Hematopoietic multipotent progenitor cell treated with erythropoietin and hydrocortisone succinate and interleukin-3 and kit ligand, for 6 days (in vitro differentiated cells): ENCODE data around the gene MNT.

Experiments used
- DNase-seq: peaks from one replicate; pipeline ENCODE4 v3.0.0-alpha.2; 2015

MNT gene

DNA sequence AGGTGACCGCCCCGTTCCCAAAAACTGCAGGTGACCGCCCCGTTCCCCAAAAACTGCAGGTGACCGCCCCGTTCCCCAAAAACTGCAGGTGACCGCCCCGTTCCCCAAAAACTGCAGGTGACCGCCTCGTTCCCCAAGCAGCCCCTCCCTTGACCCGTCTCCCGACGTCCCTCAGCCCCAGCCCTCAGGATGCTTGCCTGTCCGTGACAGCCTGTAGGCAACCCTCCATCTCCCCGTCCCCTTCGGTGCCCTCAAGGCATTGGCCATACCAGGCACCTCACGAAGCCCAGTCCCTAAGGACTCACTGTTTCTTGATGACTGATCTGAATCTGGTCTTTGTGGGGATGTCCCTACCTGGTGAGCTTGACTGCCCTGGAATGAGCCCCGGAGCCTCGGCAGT, 38.4 kb downstream of the MNT start:
- DNase-seq: no peak

DNA sequence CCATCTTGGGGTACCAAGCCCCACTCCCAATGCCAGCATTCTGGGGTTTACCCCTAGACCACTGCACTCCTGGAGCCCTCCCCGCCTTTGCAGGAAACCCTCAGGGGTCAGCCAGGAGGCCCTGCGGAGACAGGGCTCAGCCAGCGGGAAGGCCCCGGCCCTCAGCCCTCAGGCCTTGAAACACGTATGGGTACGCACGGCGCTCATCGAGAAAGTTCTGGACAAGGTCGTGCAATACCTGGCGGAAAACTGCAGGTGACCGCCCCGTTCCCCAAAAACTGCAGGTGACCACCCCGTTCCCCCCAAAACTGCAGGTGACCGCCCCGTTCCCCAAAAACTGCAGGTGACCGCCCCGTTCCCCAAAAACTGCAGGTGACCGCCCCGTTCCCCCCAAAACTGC, 38.8 kb downstream of the MNT start:
- DNase-seq: no peak

GRCh38 chr17:2361010-2361760, 39.7 kb downstream of the MNT start:
- no peak for DNase-seq

DNA sequence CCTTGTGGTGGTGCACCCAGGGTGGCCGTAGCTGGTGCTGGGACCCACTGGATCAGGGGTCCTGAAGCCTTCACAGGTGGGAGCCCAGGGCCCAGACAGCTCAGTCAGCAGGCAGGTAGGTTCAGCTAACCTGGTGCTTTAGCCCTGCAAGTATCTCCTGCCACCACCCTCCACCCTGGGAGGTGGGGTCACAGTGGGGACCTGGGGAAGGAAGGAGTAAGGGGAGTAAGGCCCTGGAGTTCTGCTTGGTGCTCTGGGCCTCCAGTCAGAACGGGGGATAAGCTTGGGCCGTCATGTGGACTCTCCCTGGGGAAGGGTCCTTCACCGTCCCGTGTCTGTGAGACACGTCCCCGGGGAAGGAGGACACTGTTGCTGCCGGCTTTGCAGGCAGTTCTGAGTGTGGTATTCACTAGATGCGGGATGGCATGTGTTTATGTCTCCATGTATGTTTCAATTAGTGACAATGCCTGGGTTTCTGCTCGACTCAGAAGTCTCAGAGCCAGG, 42.9 kb downstream of the MNT start:
- DNase-seq: no peak

- DNase-seq: no peak
Measured at GRCh38 chr17:2357237-2357636, 43.6 kb downstream of the MNT start.

GRCh38 chr17:2354311-2354710, 46.5 kb downstream of the MNT start:
- no peak for DNase-seq

GRCh38 chr17:2351269-2351668, 49.6 kb downstream of the MNT start:
- DNase-seq: no peak

- no peak for DNase-seq
Measured at GRCh38 chr17:2347805-2348685, 52.8 kb downstream of the MNT start.

DNA sequence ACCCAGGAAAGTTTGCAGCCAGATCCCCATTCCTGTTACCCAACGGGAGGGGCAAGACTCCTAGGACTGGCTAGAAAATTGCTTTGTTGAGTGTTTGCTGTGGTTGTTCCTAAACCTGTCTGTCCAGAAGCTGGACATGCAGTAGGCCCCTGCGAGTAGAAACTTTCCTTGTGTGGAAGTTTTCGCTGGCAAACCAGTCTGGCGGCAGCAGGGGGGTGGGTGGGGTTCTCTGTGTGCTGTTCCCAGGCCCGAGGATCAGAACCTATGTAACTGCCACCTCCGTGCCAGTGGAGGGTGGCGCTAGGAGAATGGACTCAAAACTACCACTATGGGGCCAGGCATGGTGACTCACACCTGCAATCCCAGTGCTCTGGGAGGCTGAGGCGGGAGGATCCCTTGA, 54.4 kb downstream of the MNT start:
- no peak for DNase-seq

DNA sequence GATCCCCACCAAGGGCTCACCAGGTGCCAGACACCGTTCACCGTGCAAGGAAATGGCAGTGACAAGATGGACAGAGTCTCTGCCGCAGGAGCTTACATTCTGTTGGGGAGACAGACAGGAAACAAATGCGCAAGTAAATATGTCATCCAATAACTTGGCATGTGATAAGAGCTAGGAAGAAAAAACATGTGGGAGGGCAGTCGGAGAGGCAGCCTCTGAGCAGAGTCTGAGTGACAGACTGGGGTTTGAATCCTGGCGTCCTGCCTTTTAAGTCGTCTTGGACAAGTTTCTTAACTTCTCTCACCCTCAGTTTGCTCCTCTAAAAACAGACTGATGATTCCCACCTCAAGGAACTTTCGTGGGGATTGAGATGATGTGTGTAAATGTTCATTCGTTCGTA, 56.3 kb downstream of the MNT start:
- DNase-seq: no peak

GRCh38 chr17:2343421-2343820, 57.4 kb downstream of the MNT start:
- DNase-seq: no peak

DNA sequence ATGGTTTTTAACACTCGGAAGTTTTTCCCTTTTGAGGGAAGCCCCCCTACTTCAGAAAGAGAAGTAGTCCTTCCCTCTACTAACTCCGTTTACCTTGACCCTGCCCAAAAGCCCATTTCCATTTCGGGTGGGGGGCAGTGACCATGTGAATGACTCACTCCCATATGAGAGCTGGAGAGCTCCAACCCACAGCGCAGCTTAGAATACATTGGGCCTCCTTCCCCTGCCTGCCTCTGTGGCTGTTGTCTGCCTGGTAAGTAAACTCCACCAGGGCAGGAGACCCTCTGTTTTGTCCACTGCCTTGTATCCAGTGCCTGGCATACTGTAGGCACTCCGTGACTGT, 62.6 kb downstream of the MNT start:
- peak; percentile 23 for DNase-seq

DNA sequence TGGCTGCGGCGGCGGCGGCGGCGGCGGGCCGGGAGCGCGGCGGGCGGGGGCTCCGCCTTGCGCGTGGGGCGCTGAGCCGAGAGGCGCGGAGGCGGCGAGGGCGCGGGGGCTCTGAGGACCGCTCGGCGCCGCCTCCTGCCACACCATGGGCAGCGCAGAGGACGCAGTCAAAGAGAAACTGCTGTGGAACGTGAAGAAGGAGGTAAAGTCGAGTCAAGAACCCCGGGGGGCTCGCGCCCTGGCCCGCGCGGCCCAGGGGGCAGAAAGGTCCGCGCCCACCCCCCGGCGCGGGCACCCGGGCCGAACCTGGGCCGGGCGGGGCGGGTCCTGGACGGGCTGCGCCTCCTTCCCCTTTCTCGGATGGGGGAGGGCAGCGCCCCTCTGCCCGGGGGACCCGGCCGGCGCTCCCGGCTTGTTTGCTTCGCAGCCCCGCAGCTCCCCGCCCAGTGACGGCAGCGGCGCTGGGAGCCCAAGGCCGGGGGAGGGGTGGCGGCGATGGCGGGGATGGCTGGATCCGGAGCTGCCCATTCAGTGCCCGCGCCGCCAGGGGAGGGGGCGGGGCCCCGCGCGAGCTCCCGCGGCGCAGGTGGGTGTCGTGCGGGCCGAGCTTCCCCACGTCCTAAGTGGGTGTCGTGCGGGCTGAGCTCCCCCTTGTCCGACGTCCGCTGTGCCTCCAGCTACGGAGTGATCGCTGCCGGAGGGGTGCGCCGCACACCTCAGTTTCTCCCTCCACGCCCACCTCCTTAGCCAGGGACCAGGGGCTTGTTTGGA, 63.1 kb downstream of the MNT start:
- peak; percentile 69 for DNase-seq

DNA sequence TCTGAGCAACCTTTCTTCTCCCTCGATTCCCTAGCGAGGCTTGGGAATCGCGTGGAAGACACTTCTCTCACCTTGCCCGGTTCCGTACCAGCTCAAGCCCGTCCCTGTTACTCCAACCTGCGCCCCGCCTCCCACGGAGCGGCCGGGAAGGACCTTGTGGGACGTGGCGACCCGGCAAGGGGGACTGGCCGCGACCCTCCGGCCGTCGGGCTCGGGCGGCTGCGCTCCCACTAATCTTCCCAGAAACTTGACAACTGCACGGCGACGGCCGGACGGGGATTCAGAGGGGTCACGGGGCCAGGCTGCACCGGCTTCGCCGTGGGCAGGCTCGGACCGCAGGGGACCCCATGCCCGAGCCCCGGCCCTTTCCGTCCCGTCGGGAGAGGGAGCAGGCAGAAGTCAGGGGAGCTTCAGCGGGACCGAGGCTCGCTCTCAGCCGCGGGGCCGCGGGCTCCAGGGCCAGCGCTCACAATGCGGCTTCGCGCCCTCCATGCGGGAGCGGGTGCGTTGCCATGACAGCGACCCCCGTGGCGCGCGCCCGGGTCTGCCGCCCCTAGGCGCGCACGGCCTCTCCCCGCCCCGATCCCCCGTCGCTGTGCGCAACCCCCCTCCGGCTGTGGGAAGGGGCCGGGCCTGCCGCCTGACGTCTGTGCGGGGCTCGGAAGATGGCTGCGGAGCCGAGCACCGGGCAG, 63.9 kb downstream of the MNT start, which contains the start of gene SGSM2:
SGSM2 (plus strand) TSS at position 650 of the 692 bp plus-strand sequence. CDS start 188 bp downstream, outside the sequence.
- peak; percentile 72 for DNase-seq

- peak; percentile 97 for DNase-seq
Measured at GRCh38 chr17:2336215-2336851, 64.5 kb downstream of the MNT start, which contains the start of gene TSR1. TSR1 (minus strand) TSS chr17:2336457; CDS start chr17:2336427, 30 bp downstream.

- peak; percentile 42 for DNase-seq
Measured at GRCh38 chr17:2335726-2336214, 65.1 kb downstream of the MNT start.
